Measurements from ENCODE around the gene KIZ.
A peak's percentile ranks its signal among the peaks of the same experiment; 100 is the strongest.

Gene KIZ

DNA sequence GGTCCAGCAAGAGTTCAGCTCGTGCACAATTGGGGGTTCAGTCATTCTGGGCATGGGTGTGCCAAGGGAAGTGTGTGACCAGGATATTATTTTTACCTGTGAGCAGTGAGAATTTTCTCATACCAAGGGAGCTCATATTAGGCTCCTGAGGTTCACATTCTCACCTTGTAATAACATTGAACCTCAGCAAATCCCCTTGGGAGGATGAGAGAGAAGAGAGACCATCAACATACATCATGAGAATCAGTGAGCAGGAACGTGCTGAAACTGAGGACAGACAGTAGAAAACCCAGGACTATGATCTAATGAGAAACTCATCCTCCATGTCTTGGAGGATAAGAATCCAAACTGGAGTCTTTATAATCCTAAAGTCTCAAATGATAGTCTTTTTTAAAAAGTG lies 143.9 kb downstream of the KIZ start:
- no peak for DNase-seq (ENCODE audit: low read depth)

DNA sequence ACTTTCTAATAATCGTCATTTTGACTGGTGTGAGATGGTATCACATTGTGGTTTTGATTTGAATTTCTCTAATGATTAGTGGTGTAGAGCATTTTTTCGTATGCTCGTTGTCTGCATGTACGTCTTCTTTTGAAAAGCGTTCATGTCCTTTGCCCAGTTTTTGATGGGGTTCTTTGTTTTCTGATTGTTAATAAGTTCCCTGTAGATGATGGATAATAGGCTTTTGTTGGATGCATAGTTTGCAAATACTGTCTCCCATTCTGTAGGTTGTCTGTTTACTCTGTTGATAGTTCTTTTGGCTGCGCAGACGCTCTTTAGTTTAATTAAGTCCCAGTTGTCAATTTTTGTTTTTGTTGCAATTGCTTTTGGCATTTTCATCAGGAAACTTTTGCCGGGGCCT lies 144.9 kb downstream of the KIZ start:
- no peak for DNase-seq (ENCODE audit: low read depth)

DNA sequence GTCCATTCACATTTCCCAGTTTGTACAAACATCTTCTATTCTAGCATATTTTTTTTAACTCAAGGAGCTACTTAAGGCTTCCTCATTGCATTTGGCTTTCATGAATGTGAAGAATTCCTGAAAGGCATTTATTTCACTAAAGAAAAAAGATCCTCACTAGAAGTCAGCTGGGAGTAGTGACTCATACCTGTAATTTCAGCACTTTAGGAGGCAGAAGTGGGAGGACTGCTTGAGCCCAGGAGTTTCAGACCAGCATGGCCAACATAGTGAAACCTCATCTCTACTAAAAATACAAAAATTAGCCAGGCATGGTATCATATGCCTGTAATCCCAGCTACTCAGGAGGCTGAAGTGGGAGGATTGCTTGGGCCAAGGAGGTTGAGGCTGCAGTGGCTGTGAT lies 146.4 kb downstream of the KIZ start:
- no peak for DNase-seq (ENCODE audit: low read depth)

- DNase-seq (ENCODE audit: low read depth) = no peak
These were observed 146.8 kb downstream of the KIZ start for GRCh38 chr20:21272679-21273078.

DNA sequence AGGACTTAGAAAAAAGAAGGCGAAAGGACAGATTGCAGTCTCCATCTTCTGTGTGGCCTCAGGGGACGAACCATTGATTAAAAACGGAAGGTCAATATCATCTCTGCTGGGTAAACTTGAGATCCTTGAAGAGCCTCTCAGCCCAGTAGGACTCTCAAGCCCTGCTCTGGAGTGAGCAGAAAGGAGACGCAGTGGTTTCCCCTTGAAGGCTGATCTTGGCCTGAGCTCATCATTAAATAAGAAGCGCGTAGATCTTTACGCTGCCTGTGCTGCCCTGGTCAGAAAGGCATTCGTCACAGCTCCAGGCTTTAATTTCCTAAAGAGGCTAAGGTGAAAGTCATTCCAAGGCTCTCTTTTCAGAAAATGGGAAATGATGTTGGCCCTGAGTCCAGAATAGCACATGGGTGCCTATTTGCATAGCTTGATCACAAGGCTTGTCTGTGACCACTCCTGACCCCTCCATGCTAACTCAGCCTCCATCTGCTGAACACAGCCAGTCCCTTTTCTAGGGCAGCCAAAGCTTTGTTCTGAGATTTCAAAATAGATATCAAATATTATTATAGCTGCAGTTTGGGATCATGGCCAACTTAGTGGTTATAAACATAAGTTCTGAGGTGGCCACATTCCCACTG lies 148.0 kb downstream of the KIZ start:
- no peak for DNase-seq (ENCODE audit: low read depth)

- no peak for DNase-seq (ENCODE audit: low read depth)
These were observed 152.9 kb downstream of the KIZ start for GRCh38 chr20:21278829-21279228.

DNA sequence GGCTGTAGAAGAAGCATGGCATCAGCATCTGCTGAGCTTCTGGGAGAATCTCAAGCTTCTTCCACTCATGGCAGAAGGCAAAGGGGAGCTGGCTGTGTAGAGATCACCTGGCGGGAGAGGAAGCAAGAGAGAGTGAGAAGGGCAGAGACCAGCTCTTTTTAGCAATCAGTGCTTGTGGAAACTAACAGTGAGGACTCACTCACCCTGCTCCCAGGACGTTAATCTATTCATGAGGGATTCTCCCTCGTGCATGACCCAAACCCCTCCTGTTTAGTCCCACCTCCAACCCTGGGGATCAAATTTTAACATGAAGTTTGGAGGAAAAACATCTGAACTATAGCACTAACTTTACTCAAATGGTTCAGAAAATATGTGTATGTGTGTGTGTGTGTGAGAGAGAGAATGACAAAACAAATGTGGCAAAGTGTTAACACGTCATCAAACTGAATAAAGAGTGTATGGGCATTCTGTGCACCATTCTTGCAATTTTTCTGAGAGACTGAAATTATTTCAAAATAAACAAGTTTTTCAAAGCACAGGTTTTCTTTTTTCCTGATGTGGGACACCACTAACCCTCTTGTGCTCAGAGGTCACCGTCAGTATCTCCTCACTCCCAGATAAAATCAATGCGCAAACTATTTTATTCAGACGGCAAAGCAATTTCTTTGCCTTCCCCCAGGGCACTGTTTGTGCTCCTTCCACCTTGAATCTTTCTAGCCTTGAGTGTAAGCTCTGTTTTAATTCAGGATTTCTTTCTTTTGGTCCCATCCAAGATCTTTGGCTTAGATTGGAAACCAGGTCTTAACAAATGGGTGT lies 154.0 kb downstream of the KIZ start:
- DNase-seq (ENCODE audit: low read depth) = no peak

DNA sequence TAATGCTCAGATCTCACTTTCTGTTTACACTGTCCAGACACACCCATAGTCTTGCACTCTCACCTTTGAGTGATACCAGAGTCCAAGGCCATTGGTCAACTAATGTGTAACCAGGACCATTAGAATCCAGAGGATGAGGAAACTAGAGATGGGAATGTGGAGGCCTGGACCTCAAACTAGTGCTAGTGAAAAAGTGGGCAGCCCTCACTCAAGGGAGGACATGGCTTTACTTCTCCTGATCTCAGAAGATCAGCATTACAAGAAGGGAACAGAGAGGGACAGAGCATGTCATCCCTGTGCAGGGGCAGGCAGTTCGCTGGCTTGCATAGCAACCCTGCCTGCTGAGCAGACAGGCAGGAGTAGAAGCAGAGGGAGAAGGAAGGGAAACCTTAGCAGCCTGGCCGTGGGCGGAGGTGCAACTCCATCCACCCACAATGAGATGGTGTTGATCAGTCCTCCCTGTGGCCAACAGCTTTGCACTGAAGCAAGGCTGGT lies 154.7 kb downstream of the KIZ start:
- no peak for DNase-seq (ENCODE audit: low read depth)

DNA sequence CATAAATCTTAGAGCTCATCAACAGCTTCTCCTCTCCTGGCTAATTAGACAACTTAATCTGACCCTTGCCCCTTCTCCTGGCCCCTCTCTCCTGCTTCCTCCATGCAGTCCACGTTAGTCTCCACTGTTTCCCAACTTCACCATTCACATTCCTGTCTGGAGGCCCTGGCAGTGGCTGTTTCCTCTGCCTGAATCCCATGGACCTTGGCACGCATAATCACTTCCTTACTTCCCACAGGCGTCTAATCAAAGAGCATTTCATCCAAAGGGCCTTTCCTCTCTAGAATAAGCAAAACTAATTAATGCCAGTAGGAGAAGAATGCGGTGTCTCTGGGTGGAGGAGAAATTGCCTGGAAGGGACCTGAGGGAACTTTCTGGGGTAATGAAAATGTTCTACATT lies 160.9 kb downstream of the KIZ start:
- no peak for DNase-seq (ENCODE audit: low read depth)

GRCh38 chr20:21288587-21289370 lies 162.9 kb downstream of the KIZ start:
- no peak for DNase-seq (ENCODE audit: low read depth)

GRCh38 chr20:21289651-21290050 lies 163.8 kb downstream of the KIZ start:
- DNase-seq (ENCODE audit: low read depth) = peak; percentile 14

- DNase-seq (ENCODE audit: low read depth) = peak; percentile 96
These were observed 165.1 kb downstream of the KIZ start for GRCh38 chr20:21291026-21291425.

DNA sequence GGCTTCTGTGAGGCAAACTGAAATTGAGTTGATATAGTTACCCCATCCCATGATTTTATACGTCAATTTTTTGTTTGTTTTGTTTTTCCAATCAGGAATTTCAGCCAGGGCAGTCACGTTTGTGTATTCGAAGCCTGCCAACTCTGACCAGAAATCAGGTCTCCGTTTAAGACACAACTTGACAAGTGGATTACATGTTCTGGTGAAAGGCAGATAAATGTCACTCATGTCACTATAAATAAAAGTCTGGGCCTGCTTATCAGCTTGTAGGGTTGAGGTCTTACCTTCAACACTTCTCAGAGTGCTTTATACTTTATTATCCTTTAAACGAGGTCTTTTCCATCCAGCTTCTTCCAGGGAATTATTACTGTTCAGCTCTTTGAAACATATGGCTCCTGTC lies 168.9 kb downstream of the KIZ start:
- DNase-seq (ENCODE audit: low read depth) = no peak
